IPS DF 4.7 (cell line): Measurements from ENCODE around the gene SPTY2D1.
"Not testable (repeated sequence)": the region's sequence is repeated elsewhere in the genome, so short reads cannot be mapped to it uniquely, and the experiment has no call there.

ENCODE experiments used
- DNase-seq: peaks from one replicate; pipeline ENCODE4 v3.0.0-alpha.2; 2013; ENCODE audit warnings: low spot score; ENCODE audit errors: extremely low read depth

SPTY2D1 gene

GRCh38 chr11:18618342-18619025 is 15.7 kb downstream of the SPTY2D1 start:
- no peak for DNase-seq

GRCh38 chr11:18617688-18618341 is 16.3 kb downstream of the SPTY2D1 start:
- DNase-seq = no peak

GRCh38 chr11:18615628-18616392 is 18.3 kb downstream of the SPTY2D1 start:
- DNase-seq = no peak

- DNase-seq = no peak
Measured at GRCh38 chr11:18614667-18615066, 19.5 kb downstream of the SPTY2D1 start.

GRCh38 chr11:18612394-18612793 is 21.7 kb downstream of the SPTY2D1 start:
- DNase-seq = no peak

GRCh38 chr11:18611196-18611595 is 22.9 kb downstream of the SPTY2D1 start:
- no peak for DNase-seq

GRCh38 chr11:18608376-18608775 is 25.8 kb downstream of the SPTY2D1 start:
- no peak for DNase-seq

- DNase-seq = no peak
Measured at GRCh38 chr11:18600915-18601569, 33.1 kb downstream of the SPTY2D1 start.

GRCh38 chr11:18599739-18600230 is 34.4 kb downstream of the SPTY2D1 start, which contains the start of gene MISFA:
Gene MISFA, plus strand, starts transcription at chr11:18599789. Its CDS starts 140 bp downstream, at chr11:18599929.
- no peak for DNase-seq

GRCh38 chr11:18594999-18595749 is 39.0 kb downstream of the SPTY2D1 start:
- DNase-seq = no peak

GRCh38 chr11:18594088-18594487 is 40.1 kb downstream of the SPTY2D1 start:
- not testable (repeated sequence) for DNase-seq

- DNase-seq = no peak
Measured at GRCh38 chr11:18590571-18590970, 43.6 kb downstream of the SPTY2D1 start.

- peak; percentile 33 for DNase-seq
Measured at GRCh38 chr11:18588297-18589252, 45.6 kb downstream of the SPTY2D1 start, which contains the start of gene UEVLD. Gene UEVLD, minus strand, starts transcription at chr11:18588734. Its CDS starts 80 bp downstream, at chr11:18588654.

GRCh38 chr11:18581825-18582224 is 52.3 kb downstream of the SPTY2D1 start:
- no peak for DNase-seq

- DNase-seq = no peak
Measured at GRCh38 chr11:18580113-18580766, 53.9 kb downstream of the SPTY2D1 start.

- no peak for DNase-seq
Measured at GRCh38 chr11:18578975-18579598, 55.1 kb downstream of the SPTY2D1 start.

GRCh38 chr11:18575361-18575760 is 58.8 kb downstream of the SPTY2D1 start:
- no peak for DNase-seq

GRCh38 chr11:18567081-18567480 is 67.1 kb downstream of the SPTY2D1 start:
- no peak for DNase-seq
